Lung (tissue), 12 donors: Measurements from ENCODE around the gene USP21. TPM values are rescaled to one million over a fixed set of nuclear protein-coding genes. Genes with fewer than 3 reads are reported as not detected.
"Not testable (repeated sequence)": the region's sequence is repeated elsewhere in the genome, so short reads cannot be mapped to it uniquely, and the experiment has no call there.

Experiments
- ATAC-seq: fragments of 200-7000 bp; cut with Tn5 transposase; one replicate; pipeline ENCODE4 v1.9.1; 2020; ENCODE audit warnings: moderate number of reproducible peaks; ENCODE audit not compliant: insufficient read depth, low FRiP score
- DNase-seq, 3 donors: peaks; one replicate each; pipeline ENCODE4 v3.0.0-alpha.2; 2013 to 2017
- H3K27ac ChIP-seq, 2 donors: one replicate each; pipeline ENCODE4 v1.5.1; 2013; ENCODE audit warnings: mild to moderate bottlenecking in 2 of 2, moderate library complexity in 2 of 2, control low read depth in 1 of 2, inconsistent platforms in 1 of 2, low read depth in 1 of 2, low read length in 1 of 2
- H3K27me3 ChIP-seq, 3 donors: one replicate each; pipeline ENCODE4 v1.5.1; 2013; ENCODE audit warnings: low read length in 2 of 3; ENCODE audit not compliant: control insufficient read depth in 3 of 3, insufficient read depth in 3 of 3
- H3K36me3 ChIP-seq, 4 donors: one replicate each; pipeline ENCODE4 v1.5.1; 2013; ENCODE audit warnings: low read length in 4 of 4, mild to moderate bottlenecking in 1 of 4, moderate library complexity in 1 of 4; ENCODE audit not compliant: control insufficient read depth in 4 of 4, insufficient read depth in 4 of 4
- H3K4me1 ChIP-seq, 5 donors: one replicate each; pipeline ENCODE4 v1.5.1; 2013; ENCODE audit warnings: low read length in 5 of 5, mild to moderate bottlenecking in 2 of 5, moderate library complexity in 1 of 5; ENCODE audit not compliant: control insufficient read depth in 5 of 5, insufficient read depth in 5 of 5
- H3K4me3 ChIP-seq: one replicate; pipeline ENCODE4 v1.5.1; 2013; ENCODE audit warnings: mild to moderate bottlenecking, control low read depth, moderate library complexity
- H3K9ac ChIP-seq, 2 donors: one replicate each; pipeline ENCODE4 v1.5.1; 2013; ENCODE audit warnings: low read length in 2 of 2, control low read depth in 1 of 2; ENCODE audit not compliant: insufficient read depth in 1 of 2
- H3K9me3 ChIP-seq, 4 donors: one replicate each; pipeline ENCODE4 v1.5.1; 2013; ENCODE audit warnings: low read length in 3 of 4, mild to moderate bottlenecking in 1 of 4, moderate library complexity in 1 of 4; ENCODE audit not compliant: control insufficient read depth in 4 of 4, insufficient read depth in 3 of 4
- CTCF ChIP-seq: IDR thresholded peaks from 2 replicates; pipeline ENCODE4 v1.5.1; 2012; ENCODE audit warnings: mild to moderate bottlenecking; ENCODE audit errors: control extremely low read depth, extremely low read depth
- WGBS, 2 donors: extraction: QIAGEN DNeasy Blood & Tissue Kit; methylation state at CpG; one replicate each; pipeline ENCODE4 v1.1.7; 2013; 5-methylcytosine and 5-hydroxymethylcytosine counted together
- polyA plus RNA-seq, 2 donors: library from polyadenylated mRNA; stranded (reverse); fragments of 200-250 nt; gene quantifications; one replicate each; pipeline ENCODE4 v1.2.1, GENCODE V29; 2013
- total RNA-seq, 2 donors: library from RNA; depleted of rRNA in 1 of 2; stranded (reverse); fragments of >200 nt in 1 of 2; gene quantifications; one replicate each; pipeline ENCODE4 v1.2.1, GENCODE V29; 2014 to 2021
- donor health status: control.
- donor health status: control.
- donor health status: Bipolar disorder and iron deficiency.
- donor health status: healthy.
- donor health status: DM: yes; HTN: yes; CAD: no.

USP21 gene
- total and polyA plus RNA-seq, 4 donors = 18.2 to 28.6 (median 21.2) TPM

- H3K36me3 ChIP-seq = peaks cover 1 to 5% (median 3%) of the 10 kb centered on the region in 4 donors
- WGBS, 2 donors = 33 to 59% methylated on average over 1 of the region's 1 CpG
- H3K4me1 ChIP-seq = peaks cover 2 to 20% (median 13%) of the 10 kb centered on the region in 5 donors
Measured at GRCh38 chr1:161113915-161114314, 45.4 kb upstream of the USP21 start.

GRCh38 chr1:161114556-161114955, 44.7 kb upstream of the USP21 start:
- Histone ChIP-seq H3K27ac (no peak overlapping the region), H3K9me3 (no peaks in the 10 kb centered on the region), H3K9ac (no peak overlapping the region), H3K4me3 (no peak overlapping the region), H3K36me3 (peaks cover under 1 to 5% (median 3%) of the 10 kb centered on the region in 4 donors), H3K4me1 (peaks cover 9 to 26% (median 19%) of the 10 kb centered on the region in 5 donors), H3K27me3 (no peaks in the 10 kb centered on the region)
- DNase-seq = no peak
- no peak for ATAC-seq
- WGBS, 2 donors = 67 to 79% methylated on average over 2 of the region's 2 CpGs
- no peak for TF ChIP-seq CTCF

More at GRCh38 chr1:161113915-161114314, 45.4 kb upstream of the USP21 start:
- Histone ChIP-seq H3K27me3 (no peaks in the 10 kb centered on the region), H3K4me3 (no peak overlapping the region), H3K27ac (no peak overlapping the region), H3K9ac (no peak overlapping the region), H3K9me3 (no peaks in the 10 kb centered on the region)
- DNase-seq (no peak), ATAC-seq (no peak)
- TF ChIP-seq CTCF = no peak

GRCh38 chr1:161115132-161115711, 44.1 kb upstream of the USP21 start:
- Histone ChIP-seq H3K9ac (no peak overlapping the region), H3K27ac (no peak overlapping the region), H3K27me3 (no peaks in the 10 kb centered on the region), H3K9me3 (no peaks in the 10 kb centered on the region), H3K36me3 (peaks cover 4 to 10% (median 5%) of the 10 kb centered on the region in 4 donors), H3K4me3 (no peak overlapping the region), H3K4me1 (peaks cover 9 to 31% (median 19%) of the 10 kb centered on the region in 5 donors)
- TF ChIP-seq CTCF = no peak
- 84 to 88% methylated on average over 12 of the region's 12 CpGs for WGBS, 2 donors
- ATAC-seq = no peak
- DNase-seq = no peak

GRCh38 chr1:161115961-161116360, 43.3 kb upstream of the USP21 start:
- 89 to 92% methylated on average over 6 of the region's 6 CpGs for WGBS, 2 donors
- not testable (repeated sequence) for H3K9me3 ChIP-seq, ATAC-seq, H3K36me3 ChIP-seq, DNase-seq, H3K27me3 ChIP-seq, H3K4me3 ChIP-seq, H3K9ac ChIP-seq, H3K27ac ChIP-seq
- H3K4me1 ChIP-seq = peaks cover 9 to 31% (median 19%) of the 10 kb centered on the region in 5 donors
